SW480 (cell line): ENCODE results near the gene KRT76.

Experiments used
- DNase-seq: peaks from one replicate; pipeline ENCODE4 v3.0.0-alpha.2; 2016; ENCODE audit warnings: low spot score

KRT76 gene

DNA sequence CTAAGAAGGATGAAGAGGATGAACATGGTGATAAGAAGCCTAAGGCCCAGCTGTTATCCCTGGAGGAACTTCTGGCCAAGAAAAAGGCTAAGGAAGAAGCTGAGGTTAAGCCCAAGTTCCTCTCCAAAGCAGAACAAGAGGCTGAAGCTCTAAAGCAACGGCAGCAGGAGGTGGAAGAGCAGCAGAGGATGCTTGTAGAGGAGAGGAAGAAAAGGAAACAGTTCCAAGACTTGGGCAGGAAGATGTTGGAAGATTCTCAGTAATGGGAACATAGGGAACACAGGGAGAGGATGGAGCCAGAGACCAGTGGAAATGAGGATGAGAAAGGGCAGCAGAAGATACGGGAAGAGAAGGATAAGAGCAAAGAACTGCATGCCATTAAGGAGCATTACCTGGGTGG is 46.4 kb downstream of the KRT76 start:
- no peak for DNase-seq

DNA sequence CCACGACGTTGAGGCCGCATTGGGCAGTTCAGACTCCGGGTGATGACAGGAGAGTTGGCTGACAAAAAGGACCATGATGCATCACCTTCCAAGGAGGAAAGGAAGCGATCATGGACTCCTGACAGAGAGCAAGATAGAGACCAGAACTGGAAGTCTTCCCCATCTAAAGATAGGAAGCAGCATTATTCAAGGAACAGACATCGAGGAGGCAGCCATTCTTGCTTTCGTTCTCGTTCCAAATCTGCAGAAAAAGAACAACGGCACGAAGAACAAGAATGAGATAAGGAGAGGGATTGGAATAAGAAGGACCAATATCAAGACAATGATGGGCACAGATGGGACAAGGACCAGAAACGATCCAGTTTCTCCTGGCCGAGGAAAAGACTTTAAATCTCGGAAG is 46.8 kb downstream of the KRT76 start:
- DNase-seq = no peak

GRCh38 chr12:52729147-52729546 is 48.0 kb downstream of the KRT76 start:
- no peak for DNase-seq

- no peak for DNase-seq
Observed at GRCh38 chr12:52728374-52728773, 48.8 kb downstream of the KRT76 start.

- DNase-seq = no peak
Observed at GRCh38 chr12:52727037-52727436, 50.1 kb downstream of the KRT76 start.

DNA sequence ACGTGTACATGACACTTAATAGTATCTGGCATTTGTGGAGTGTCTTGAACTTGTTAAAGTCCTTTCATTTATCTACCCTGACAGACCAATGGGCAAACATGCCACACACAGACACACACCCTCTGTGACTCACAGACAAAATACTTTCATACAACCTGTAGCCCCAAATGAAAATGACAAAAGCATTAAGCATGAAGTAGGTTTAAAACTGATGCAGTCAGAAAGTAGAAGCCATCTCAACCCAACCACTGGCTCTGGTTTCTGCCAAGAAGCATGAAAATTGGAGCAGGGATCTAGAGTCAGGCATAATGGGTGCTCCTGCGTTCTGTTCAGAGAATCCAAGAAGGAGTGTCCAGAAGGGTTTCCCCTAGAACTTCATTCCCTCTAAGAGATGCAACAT is 50.7 kb downstream of the KRT76 start:
- no peak for DNase-seq

DNA sequence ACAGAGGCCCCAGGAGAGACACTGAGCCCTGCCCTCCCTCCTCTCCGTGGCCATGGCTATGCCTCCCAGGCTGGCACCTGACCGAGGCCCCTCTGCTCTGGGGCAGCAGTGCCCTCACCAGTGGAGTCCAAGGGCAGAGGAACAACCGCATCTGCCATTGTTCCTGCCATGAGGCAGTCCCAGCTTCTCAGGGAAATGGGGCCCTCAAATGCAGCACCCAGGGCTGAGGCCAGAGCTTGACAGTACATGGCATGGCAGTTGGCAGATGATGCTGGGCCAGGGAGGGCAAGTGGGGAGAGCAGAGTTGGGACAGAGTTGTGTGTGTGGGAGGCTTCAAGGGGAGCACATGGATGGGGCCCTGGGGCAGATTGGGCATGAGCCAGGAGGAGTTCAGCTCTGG is 52.8 kb downstream of the KRT76 start:
- DNase-seq = no peak

GRCh38 chr12:52722680-52723079 is 54.5 kb downstream of the KRT76 start:
- DNase-seq = no peak

DNA sequence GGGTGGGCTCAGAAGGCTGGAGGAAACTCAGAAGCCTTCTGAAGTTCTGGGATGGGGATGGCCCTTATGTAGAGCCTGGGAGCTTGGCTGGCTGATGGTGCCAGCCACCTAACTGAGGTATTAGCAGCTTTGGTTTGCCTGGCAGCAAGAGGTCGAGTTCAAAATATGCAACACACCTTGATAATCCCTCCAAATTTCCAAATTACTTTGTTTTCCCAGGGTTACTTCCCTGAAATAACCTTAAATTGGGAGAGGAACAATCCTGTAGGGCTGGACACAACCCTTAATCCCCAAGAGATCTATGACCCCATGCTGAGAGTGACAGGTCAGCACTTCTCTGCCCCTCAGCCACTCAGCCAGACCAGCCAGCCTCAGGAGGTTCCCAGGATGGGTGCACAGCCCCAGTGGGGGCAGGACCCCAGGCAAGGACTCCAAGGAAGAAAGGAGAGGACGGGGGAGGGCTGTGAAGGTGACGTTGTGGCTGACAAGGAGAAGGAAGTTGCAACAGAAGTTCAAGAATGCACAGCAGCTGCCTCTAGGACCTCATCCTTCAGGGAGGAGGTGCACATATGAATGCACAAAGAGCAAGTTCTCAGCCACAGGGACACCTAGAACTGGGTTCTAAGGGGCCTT is 55.2 kb downstream of the KRT76 start:
- no peak for DNase-seq

GRCh38 chr12:52720365-52720886 is 56.7 kb downstream of the KRT76 start:
- no peak for DNase-seq
